GM21360 (cell line): ENCODE data around the gene KCNJ13.
"Not testable (repeated sequence)": the region's sequence is repeated elsewhere in the genome, so short reads cannot be mapped to it uniquely, and the experiment has no call there.

Experiments used
- ATAC-seq: cut with Tn5 transposase; IDR thresholded peaks from one replicate; pipeline ENCODE4 v1.9.1; 2021; ENCODE audit warnings: mild to moderate bottlenecking, moderate library complexity; ENCODE audit not compliant: unreplicated experiment

Gene KCNJ13

DNA sequence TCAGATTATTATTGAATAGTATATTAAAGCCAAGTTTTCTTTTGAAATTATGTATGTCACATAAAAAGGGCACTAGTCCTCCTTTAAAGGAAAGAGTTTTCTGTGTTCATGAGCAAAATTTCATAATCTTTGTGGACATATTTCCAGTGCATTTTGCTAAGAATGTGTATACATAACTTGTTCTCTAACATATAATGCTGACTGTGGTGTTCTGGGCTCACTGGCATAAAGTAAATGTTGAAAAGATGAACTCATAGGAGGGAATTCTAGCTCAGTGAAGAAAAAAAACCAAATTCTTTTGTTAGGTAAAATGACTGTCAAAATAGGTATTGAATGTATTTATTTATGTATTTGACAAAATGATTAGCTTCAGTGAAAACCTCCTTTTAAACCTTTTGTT lies 6.2 kb downstream of the KCNJ13 start:
- no peak for ATAC-seq

DNA sequence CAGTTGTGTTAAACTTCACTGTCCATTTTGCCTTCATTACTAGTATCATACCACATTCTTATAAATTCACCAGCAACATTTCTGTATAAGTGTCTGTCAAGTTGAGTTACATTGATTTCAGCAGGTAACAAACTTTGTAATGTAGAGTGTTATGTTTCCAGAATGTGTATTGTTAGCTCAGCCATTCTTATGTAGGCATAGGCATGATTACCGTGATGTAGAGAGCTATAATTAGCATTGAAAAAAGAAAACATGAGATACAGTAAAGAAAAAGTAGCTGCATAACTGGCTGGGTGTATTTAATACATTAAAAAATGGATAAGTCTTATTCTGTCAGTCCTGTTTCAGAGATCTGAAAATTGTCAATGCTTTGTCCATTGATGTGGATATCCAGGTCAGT lies 8.5 kb downstream of the KCNJ13 start:
- ATAC-seq: no peak

DNA sequence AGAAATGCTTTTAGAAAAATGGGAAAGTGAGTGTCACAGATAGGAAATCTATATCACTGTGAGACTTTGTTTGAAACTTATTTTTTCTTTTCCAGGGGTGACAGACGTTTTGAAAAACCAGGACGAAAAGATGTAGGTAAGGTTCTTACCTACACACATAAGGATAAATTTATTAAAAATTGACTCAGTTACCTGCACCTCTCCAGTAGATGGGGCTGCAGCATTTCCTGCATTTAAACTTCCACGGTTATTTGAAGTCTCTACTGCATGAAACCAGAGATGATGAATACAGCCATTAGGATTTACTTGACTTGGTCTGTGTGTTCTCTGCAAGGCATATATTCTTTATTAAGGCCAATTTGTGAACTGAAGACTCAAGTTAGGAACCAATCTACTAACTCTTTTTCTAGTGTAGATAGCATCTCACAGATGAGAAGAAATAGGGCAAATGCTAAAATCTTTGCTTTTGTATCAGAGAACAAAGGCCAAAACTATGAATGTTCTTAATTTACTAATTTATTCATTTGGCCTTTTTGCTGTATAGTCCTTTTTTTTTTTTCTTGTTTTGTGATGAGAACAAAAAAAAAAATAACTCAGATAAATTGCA lies 15.0 kb downstream of the KCNJ13 start:
- ATAC-seq: no peak

DNA sequence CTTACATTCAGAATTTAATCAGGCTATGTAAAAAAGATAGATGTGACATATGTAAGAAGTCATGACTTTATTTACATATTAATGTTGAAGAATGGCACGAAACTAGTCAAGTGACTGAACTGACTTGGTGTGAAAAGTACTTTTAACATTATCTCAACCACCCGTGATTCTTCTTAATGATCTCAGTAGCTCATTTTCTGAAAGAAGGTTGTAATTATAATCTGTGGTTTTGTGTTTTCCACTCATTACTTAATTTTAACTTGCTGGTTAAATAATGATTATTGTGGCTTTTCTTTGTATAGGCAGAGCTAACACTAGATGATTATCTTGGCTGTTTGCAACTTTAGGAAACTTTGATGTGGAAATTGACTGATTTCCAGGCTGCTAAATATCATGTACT lies 18.5 kb downstream of the KCNJ13 start:
- ATAC-seq: no peak

DNA sequence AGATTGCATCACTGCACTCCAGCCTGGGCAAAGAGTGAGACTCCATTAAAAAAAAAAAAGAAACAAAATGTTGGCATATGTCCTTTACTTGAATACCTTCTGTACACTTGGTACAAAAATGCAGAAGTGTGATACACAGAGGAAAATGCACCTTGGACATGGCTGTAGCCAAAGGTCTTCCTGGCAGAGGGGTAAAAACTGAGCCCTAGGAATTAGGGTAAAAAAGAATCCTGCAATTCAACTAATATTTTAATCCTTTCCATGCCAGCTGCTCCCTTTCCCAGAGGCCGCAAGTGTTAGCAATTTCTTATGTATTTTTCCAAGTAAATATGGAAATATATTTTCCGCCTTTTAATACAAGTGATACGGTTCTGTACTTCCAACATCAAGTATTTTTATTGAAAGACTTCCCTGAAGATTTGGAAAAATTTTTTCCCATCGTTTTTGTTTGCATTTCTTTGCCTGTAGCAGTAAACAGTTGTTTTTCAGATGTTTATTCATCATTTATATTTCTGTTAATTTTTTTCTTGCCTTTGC lies 26.2 kb downstream of the KCNJ13 start:
- ATAC-seq: no peak

DNA sequence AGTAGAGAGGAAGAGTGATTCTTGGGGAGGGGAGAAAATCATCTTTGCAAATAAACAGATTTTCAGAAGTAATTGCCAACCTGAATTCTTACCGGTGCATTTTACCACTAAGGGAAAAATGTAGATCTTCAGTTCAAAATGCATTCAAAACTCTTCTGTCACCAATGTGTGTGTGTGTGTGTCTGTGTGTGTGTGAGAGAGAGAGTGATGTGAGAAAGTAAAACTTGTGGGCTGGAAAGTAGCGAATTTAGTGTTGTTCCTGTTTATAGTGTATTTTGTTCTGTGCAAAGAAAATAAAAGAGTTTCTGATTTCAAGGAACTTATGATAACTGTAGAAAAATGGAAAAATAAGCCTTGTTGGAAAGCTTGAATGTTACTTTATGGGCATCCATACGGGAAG lies 27.0 kb downstream of the KCNJ13 start:
- ATAC-seq: no peak

DNA sequence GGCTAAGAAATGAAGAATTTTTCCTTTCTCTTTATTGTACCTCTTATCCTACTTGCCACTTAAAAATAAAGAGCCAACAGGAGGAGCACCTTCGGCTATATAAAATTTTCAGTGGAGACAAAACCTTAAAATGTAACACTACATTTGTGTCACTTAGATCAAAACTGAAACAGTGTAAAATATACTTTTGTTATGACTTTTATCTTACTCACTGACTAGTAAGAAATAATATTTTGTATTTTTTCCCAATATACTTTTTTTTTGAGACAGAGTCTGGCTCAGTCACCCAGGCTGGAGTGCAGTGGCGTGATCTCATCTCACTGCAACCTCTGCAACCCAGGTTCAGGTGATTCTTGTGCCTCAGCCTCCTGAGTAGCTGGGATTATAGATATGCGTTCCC lies 28.3 kb downstream of the KCNJ13 start:
- no peak for ATAC-seq

DNA sequence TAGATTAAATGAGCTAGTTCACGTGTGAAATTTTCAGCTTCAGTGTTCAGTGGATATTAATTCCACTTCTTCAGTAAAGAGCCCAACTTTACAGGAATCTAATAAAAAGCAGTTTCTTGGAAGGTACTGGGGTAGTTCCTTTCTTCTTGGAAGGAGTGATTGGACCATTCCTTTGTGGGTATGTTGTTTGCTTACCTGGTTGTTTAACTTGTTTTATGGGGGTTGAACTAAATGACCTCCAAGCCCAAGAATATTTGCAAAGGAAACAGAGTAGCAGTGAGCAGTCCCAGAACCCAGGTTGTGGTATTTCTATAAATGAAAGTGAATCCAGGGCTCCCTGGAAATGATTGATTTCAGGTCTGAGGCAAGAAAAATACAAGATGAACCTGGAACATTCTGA lies 31.4 kb downstream of the KCNJ13 start:
- no peak for ATAC-seq

DNA sequence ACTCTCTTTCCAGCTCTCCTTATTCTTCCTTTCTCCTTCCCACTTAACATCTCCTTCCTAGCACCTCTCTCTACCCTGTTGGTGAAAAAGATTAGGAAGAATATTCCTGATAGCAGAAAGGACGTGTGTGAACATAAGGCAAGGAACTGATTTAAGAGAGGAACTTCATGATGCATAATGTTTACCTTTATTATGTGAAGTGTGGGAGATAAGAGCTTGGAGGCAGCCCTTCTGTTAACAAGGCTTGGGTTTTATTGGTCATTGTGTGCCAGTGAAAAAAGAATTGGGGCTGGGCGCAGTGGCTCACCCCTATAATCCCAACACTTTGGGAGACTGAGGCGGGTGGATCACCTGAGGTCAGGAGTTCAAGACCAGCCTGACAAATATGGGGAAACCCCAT lies 34.4 kb downstream of the KCNJ13 start:
- no peak for ATAC-seq

DNA sequence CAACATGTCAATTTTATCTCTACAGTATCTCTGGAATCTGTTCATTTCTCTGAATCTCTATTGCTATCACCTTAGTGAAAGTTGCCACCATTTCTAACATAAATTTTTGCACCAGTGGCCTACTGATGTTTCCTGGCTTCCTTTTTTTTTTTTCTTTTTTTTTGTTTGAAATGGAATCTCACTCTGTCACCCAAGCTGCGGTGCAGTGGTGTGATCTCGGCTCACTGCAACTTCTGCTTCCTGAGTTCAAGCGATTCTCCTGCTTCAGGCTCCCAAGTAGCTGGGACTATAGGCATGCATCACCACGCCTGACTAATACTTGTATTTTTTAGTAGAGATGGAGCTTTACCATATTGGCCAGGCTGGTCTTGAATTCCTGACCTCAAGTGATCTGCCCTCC lies 35.1 kb downstream of the KCNJ13 start:
- ATAC-seq: no peak

DNA sequence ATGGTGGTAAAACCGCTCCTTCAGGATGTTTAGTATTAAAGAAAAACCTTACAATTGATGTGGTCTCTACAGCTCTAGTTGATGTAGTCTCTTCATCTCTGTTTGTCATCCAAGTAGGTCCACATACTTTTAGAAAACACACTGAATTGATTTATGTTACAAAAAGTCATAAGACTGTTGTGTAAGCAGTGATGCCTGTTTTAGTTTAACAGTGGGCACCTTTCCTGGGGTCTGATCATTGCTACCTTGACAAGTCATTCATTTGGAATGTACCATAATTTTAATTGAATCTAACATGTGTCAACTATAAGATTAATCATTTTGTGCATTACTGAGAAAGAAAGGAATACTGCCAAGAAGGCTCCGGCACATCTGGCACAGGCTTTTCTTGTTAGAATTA lies 44.9 kb downstream of the KCNJ13 start:
- no peak for ATAC-seq

DNA sequence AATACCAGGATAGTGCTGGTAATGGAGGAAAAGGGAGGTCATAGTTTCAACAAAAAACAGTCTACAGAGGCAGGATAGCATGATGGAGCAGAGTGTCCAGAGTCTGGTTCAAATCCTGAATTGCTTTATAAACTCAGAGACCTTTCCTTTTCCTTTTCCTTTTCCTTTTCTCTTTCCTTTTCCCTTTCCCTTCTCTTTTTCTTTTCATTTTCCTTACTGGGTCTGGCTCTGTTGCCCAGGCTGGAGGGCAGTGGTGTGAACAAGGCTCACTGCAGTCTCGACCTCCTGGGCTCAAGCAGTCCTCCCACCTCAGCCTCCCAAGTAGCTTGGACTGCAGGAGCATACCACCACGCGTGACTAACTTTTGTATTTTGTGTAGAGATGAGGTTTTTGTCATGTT lies 47.6 kb downstream of the KCNJ13 start:
- ATAC-seq: no peak

DNA sequence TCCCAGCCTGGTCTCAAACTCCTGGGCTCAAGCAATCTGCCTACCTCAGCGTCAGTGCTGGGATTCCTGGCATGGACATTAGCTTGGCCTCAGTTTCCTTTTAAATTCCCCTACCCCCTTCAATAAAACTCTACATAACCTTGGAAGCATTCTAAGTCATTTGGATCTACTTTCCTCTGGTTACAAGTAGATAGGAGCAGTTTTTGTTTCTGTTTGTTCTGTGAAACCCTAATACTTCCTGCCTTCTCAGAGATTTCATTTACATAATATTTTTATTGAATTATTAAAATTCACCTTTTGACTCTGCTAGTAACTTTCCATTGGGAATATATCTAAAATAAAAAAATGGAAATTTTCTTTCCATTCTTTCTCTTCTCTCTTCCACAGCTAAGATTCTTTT lies 53.3 kb downstream of the KCNJ13 start:
- ATAC-seq: no peak

DNA sequence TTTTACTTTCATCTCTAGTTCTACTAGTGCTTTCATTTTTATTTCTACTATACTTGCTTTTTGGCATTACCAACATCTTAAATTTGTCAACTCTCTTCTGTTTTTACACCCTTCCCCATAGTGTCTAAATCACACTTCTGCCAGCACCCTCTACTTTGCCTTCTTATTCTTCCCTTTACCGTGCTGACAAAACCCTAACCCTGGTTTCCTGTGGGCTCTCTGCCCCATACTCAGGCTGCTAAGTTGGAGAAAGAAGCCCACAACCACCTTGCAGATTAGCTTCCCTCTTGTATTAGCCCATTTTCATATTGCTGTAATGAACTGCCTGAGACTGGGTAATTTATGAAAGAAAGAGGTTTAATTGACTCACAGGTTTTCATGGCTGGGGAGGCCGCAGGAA lies 54.5 kb downstream of the KCNJ13 start:
- ATAC-seq: no peak

DNA sequence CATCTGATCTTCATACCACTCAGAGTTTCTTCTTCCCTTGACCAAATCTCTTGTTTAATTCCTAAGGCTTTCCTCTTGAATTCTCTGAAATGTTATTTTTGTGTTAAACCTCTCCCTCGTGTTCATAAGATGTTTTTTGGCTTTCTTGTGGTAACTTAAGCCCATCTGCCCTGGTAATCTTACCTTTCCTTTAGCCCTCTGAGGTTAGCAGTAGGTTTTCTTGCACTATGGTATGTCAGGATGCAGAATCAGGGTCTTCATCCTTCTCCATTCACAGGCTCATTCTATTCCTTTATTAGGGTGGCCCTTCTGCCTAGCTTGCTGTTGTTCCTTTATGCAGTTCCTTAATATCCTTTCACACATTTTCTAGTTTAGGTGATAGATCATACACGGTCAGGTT lies 55.1 kb downstream of the KCNJ13 start:
- ATAC-seq: no peak

DNA sequence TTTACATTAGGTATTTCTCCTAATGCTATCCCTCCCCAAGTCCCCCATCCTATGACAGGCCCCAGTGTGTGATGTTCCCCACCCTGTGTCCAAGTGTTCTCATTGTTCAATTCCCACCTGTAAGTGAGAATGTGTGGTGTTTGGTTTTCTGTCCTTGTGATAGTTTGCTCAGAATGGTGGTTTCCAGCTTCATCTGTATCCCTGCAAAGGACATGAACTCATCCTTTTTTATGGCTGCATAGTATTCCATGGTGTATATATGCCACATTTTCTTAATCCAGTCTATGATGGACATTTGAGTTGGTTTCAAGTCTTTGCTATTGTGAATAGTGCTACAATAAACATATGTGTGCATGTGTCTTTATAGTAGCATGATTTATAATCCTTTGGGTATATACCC lies 56.3 kb downstream of the KCNJ13 start:
- ATAC-seq: not testable (repeated sequence)
